ENCODE data around the gene AGER.

- no peak for TF ChIP-seq CTCF (conservative IDR thresholded peaks at IDR 0.05 in 1 of 2, IDR thresholded peaks at IDR 0.05 in 1 of 2; ENCODE audit: low read depth in 1 of 2, low read length in 2 of 2)
- no peak for TF ChIP-seq EZH2 (IDR thresholded peaks at IDR 0.05; ENCODE audit: low read length, missing control alignments)
Measured at GRCh38 chr6:32183030-32183429, 1.0 kb downstream of the AGER start.
